ENCODE measurements around the gene CMTR1. TPM values are rescaled to one million over a fixed set of nuclear protein-coding genes. Genes with fewer than 3 reads are reported as not detected.

CMTR1 gene
- total and polyA plus RNA-seq, 10 donors: 19.4 to 62.4 (median 45.3) TPM

- no peak for DNase-seq
- intact Hi-C loops (cut with DNase I; ENCODE audit: low total_unique reads): no loop called here
- Histone ChIP-seq H3K4me3 (no peak overlapping the region), H3K36me3 (peaks cover 0 to 87% (median 55%) of the 10 kb centered on the region in 6 donors), H3K4me1 (peaks cover 0 to 26% (median 10%) of the 10 kb centered on the region in 6 donors), H3K27ac (no peak overlapping the region), H3K27me3 (replicated peaks in 1 of 7) (no peaks in the 10 kb centered on the region), H3K9me3 (no peaks in the 10 kb centered on the region)
- TF ChIP-seq CTCF (IDR thresholded peaks at IDR 0.05 in 8 of 11, conservative IDR thresholded peaks at IDR 0.05 in 3 of 11) (no peak), POLR2AphosphoS5 (IDR thresholded peaks at IDR 0.05) (no peak), POLR2A (IDR thresholded peaks at IDR 0.05) (no peak)
- 88 to 94% (median 89%) methylated on average over 11 of the region's 11 CpGs for whole genome bisulfite sequencing, 5 donors
Observed at GRCh38 chr6:37483252-37483901, 50.4 kb downstream of the CMTR1 start.

- Histone ChIP-seq H3K27me3 (replicated peaks in 1 of 7) (no peaks in the 10 kb centered on the region), H3K27ac (peak overlapping the region in 2 of 8 donors; percentile 23 to 27), H3K4me1 (peaks cover 0 to 32% (median 10%) of the 10 kb centered on the region in 6 donors), H3K36me3 (peaks cover 0 to 85% (median 48%) of the 10 kb centered on the region in 6 donors), H3K4me3 (no peak overlapping the region), H3K9me3 (no peaks in the 10 kb centered on the region)
- peak; percentile 92 for DNase-seq
- TF ChIP-seq POLR2AphosphoS5 (IDR thresholded peaks at IDR 0.05): peak; percentile 29 to 73 (median 60)
- no peak for TF ChIP-seq POLR2A (IDR thresholded peaks at IDR 0.05)
- peak; percentile 70 to 93 (median 85) for TF ChIP-seq CTCF (IDR thresholded peaks at IDR 0.05 in 8 of 11, conservative IDR thresholded peaks at IDR 0.05 in 3 of 11)
- intact Hi-C loops (cut with DNase I; ENCODE audit: low total_unique reads): no loop called here
- 46 to 58% (median 50%) methylated on average over 9 to 20 of the region's 20 CpGs for WGBS, 5 donors
Observed at GRCh38 chr6:37483917-37484785, 51.1 kb downstream of the CMTR1 start.

- H3K4me1 ChIP-seq: peaks cover 0 to 35% (median 13%) of the 10 kb centered on the region in 6 donors
- H3K9me3 ChIP-seq: no peaks in the 10 kb centered on the region
- intact Hi-C loops (cut with DNase I; ENCODE audit: low total_unique reads): loop anchor here (5.0 kb wide), 2 partner anchors 83 to 208 kb away; no protein-coding TSS in a partner anchor
- WGBS, 5 donors: 90 to 99% (median 92%) methylated on average over 2 to 7 of the region's 7 CpGs
- TF ChIP-seq CTCF (IDR thresholded peaks at IDR 0.05 in 8 of 11, conservative IDR thresholded peaks at IDR 0.05 in 3 of 11) (no peak), POLR2AphosphoS5 (IDR thresholded peaks at IDR 0.05) (no peak), POLR2A (IDR thresholded peaks at IDR 0.05) (no peak)
- no peak for DNase-seq
- H3K27ac ChIP-seq: peak overlapping the region in 2 of 8 donors; percentile 23 to 27
- no peak overlapping the region for H3K4me3 ChIP-seq
- no peaks in the 10 kb centered on the region for H3K27me3 ChIP-seq (replicated peaks in 1 of 7)
- H3K36me3 ChIP-seq: peaks cover 0 to 80% (median 41%) of the 10 kb centered on the region in 6 donors
Observed at GRCh38 chr6:37484786-37485170, 51.8 kb downstream of the CMTR1 start.

All from spleen (tissue), 11 donors.